H54 (cell line): ENCODE results near the gene CHKA.

Experiments
- DNase-seq: peaks from one replicate; pipeline ENCODE4 v3.0.0; 2011; ENCODE audit warnings: low spot score, mixed read lengths; ENCODE audit not compliant: insufficient read length
- FAIRE-seq: peaks from 3 replicates; lab custom pipeline; 2011; peaks lifted over from hg19 to GRCh38; lab: Jason Lieb, UNC
- POLR2A ChIP-seq: IDR thresholded peaks from 2 replicates; pipeline ENCODE4 v1.6.1; 2011; ENCODE audit warnings: low read depth, mild to moderate bottlenecking, low read length

The CHKA gene

GRCh38 chr11:68004551-68005335 is 116.4 kb downstream of the CHKA start:
- no peak for TF ChIP-seq POLR2A
- FAIRE-seq = no peak

GRCh38 chr11:68003846-68004550 is 117.2 kb downstream of the CHKA start, which contains the start of gene UNC93B1:
UNC93B1 (minus strand) TSS chr11:68004097; CDS start chr11:68004043, 54 bp downstream.
- peak; percentile 69 for TF ChIP-seq POLR2A
- DNase-seq (peak; percentile 87), FAIRE-seq (no peak)

More at GRCh38 chr11:68004551-68005335, 116.4 kb downstream of the CHKA start:
- no peak for DNase-seq

- DNase-seq = no peak
- no peak for TF ChIP-seq POLR2A
- FAIRE-seq = no peak
Measured at GRCh38 chr11:68002938-68003845, 118.0 kb downstream of the CHKA start.
